Suppressor macrophage treated with lipopolysaccharide for 1 hour (primary cell): ENCODE measurements around the gene STPG2.
"Not testable (repeated sequence)": the region's sequence is repeated elsewhere in the genome, so short reads cannot be mapped to it uniquely, and the experiment has no call there.

Experiments used
- DNase-seq, 3 donors: peaks; one replicate each; pipeline ENCODE4 v3.0.0-alpha.2; 2020 to 2022

The STPG2 gene

GRCh38 chr4:97942137-97942536, 201.1 kb downstream of the STPG2 start:
- no peak for DNase-seq

GRCh38 chr4:97938141-97938540, 205.1 kb downstream of the STPG2 start:
- DNase-seq, result no peak

- no peak for DNase-seq
Measured at GRCh38 chr4:97924341-97924958, 218.8 kb downstream of the STPG2 start.

GRCh38 chr4:97923096-97923495, 220.2 kb downstream of the STPG2 start:
- DNase-seq, result no peak

- no peak for DNase-seq
Measured at GRCh38 chr4:97917115-97917514, 226.2 kb downstream of the STPG2 start.

GRCh38 chr4:97912156-97912555, 231.1 kb downstream of the STPG2 start:
- no peak for DNase-seq

GRCh38 chr4:97911236-97911906, 231.9 kb downstream of the STPG2 start:
- no peak for DNase-seq

- no peak for DNase-seq
Measured at GRCh38 chr4:97910005-97910404, 233.3 kb downstream of the STPG2 start.

GRCh38 chr4:97903436-97904189, 239.7 kb downstream of the STPG2 start:
- not testable (repeated sequence) for DNase-seq

- DNase-seq, result no peak
Measured at GRCh38 chr4:97900229-97900628, 243.0 kb downstream of the STPG2 start.

GRCh38 chr4:97892592-97893266, 250.5 kb downstream of the STPG2 start:
- DNase-seq, result no peak

- no peak for DNase-seq
Measured at GRCh38 chr4:97879942-97880341, 263.3 kb downstream of the STPG2 start.

GRCh38 chr4:97868097-97868496, 275.2 kb downstream of the STPG2 start:
- no peak for DNase-seq

- DNase-seq, result no peak
Measured at GRCh38 chr4:97867557-97868091, 275.7 kb downstream of the STPG2 start.

- no peak for DNase-seq
Measured at GRCh38 chr4:97866821-97867556, 276.3 kb downstream of the STPG2 start.

- no peak for DNase-seq
Measured at GRCh38 chr4:97851115-97851514, 292.2 kb downstream of the STPG2 start.

- DNase-seq, result no peak
Measured at GRCh38 chr4:97845758-97846157, 297.5 kb downstream of the STPG2 start.

- DNase-seq, result no peak
Measured at GRCh38 chr4:97841512-97841911, 301.8 kb downstream of the STPG2 start.

- DNase-seq, result no peak
Measured at GRCh38 chr4:97836662-97837061, 306.6 kb downstream of the STPG2 start.

- DNase-seq, result no peak
Measured at GRCh38 chr4:97828646-97829045, 314.6 kb downstream of the STPG2 start.

- DNase-seq, result no peak
Measured at GRCh38 chr4:97819294-97819693, 324.0 kb downstream of the STPG2 start.

GRCh38 chr4:97812768-97813167, 330.5 kb downstream of the STPG2 start:
- DNase-seq, result no peak
